GM15510 (cell line): ENCODE measurements around the gene STOX1.

Source experiments
- POLR2A ChIP-seq: IDR thresholded peaks from 3 replicates; pipeline ENCODE4 v1.6.1; 2011; ENCODE audit warnings: borderline replicate concordance; ENCODE audit not compliant: insufficient read length; ENCODE audit errors: extremely low read depth

The STOX1 gene

GRCh38 chr10:68870545-68871104, 43.3 kb downstream of the STOX1 start:
- TF ChIP-seq POLR2A: no peak

GRCh38 chr10:68871105-68871711, 43.9 kb downstream of the STOX1 start:
- TF ChIP-seq POLR2A: no peak

GRCh38 chr10:68871731-68872342, 44.5 kb downstream of the STOX1 start:
- no peak for TF ChIP-seq POLR2A

- TF ChIP-seq POLR2A: no peak
These were observed 49.2 kb downstream of the STOX1 start for GRCh38 chr10:68876246-68877138.

- TF ChIP-seq POLR2A: no peak
These were observed 50.3 kb downstream of the STOX1 start for GRCh38 chr10:68877482-68878110.

- no peak for TF ChIP-seq POLR2A
These were observed 51.2 kb downstream of the STOX1 start for GRCh38 chr10:68878496-68878895.

- TF ChIP-seq POLR2A: no peak
These were observed 52.3 kb downstream of the STOX1 start for GRCh38 chr10:68879628-68880027.

- no peak for TF ChIP-seq POLR2A
These were observed 52.9 kb downstream of the STOX1 start for GRCh38 chr10:68880181-68880580.

- TF ChIP-seq POLR2A: no peak
These were observed 67.7 kb downstream of the STOX1 start for GRCh38 chr10:68895041-68895440.

GRCh38 chr10:68897336-68897741, 70.0 kb downstream of the STOX1 start:
- no peak for TF ChIP-seq POLR2A

GRCh38 chr10:68899186-68899745, 71.9 kb downstream of the STOX1 start:
- no peak for TF ChIP-seq POLR2A

- TF ChIP-seq POLR2A: peak; percentile 56
These were observed 73.2 kb downstream of the STOX1 start for GRCh38 chr10:68900427-68901104.

GRCh38 chr10:68901105-68901927, 74.0 kb downstream of the STOX1 start, which contains the start of gene DDX50:
Gene DDX50, plus strand, starts transcription at chr10:68901315. Its CDS starts 70 bp downstream, at chr10:68901385.
- peak; percentile 83 for TF ChIP-seq POLR2A
